ENCODE measurements around the gene SLC4A1AP. TPM values are rescaled to one million over a fixed set of nuclear protein-coding genes. Genes with fewer than 3 reads are reported as not detected.

SLC4A1AP gene
- polyA plus RNA-seq, 1 of the 3 experiments (the other 2 are of a cell fraction) = 9.4 TPM

GRCh38 chr2:27729614-27730013 is 65.9 kb downstream of the SLC4A1AP start (continued):
- TF ChIP-seq ZBTB33 (IDR thresholded peaks at IDR 0.05; ENCODE audit: borderline replicate concordance, low read depth) = no peak
- no peak for TF ChIP-seq REST (IDR thresholded peaks at IDR 0.05; ENCODE audit: low read depth, low read length)
- no peak for TF ChIP-seq TAF1 (IDR thresholded peaks at IDR 0.05; ENCODE audit: borderline replicate concordance, low read depth, low read length)
- no peak for TF ChIP-seq POLR2AphosphoS5 (IDR thresholded peaks at IDR 0.05; ENCODE audit: low read depth, low read length)
- no peak for TF ChIP-seq NFIC (IDR thresholded peaks at IDR 0.05; ENCODE audit: borderline replicate concordance)
- no peak for TF ChIP-seq SMC3 (IDR thresholded peaks at IDR 0.05; ENCODE audit: low read depth, low read length)
- no peak for TF ChIP-seq GATA2 (CRISPR knock-in tag; IDR thresholded peaks at IDR 0.05)
- no peak for TF ChIP-seq NRF1 (IDR thresholded peaks at IDR 0.05; ENCODE audit: low read depth, low read length)
- no peak for TF ChIP-seq PBX3 (IDR thresholded peaks at IDR 0.05)

DNA sequence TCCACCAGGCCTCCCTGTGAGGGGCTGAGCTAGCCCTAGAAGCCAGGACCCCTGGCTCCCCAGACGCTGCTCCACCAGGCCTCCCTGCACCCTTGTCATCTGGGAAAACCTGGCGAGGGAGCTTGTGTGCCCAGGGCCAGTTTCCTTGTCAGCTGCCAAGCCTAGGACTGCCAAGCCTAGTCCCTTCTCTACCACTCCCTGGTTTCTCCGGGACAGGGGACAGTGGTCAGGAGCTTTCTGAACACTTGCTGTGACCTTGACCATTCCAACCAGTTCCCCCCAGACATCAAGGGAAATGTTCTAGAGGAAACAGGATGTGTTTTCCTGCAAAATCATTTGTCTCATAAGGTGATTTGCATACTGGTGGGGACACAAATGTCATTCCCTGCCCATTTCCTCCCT is 66.6 kb downstream of the SLC4A1AP start:
- POLR2A ChIA-PET = no interaction called here
- H3K27ac ChIP-seq (ENCODE audit: low read depth in 2 of 2, low read length in 1 of 2) = no peak overlapping the region
- no peaks in the 10 kb centered on the region for H3K9me2 ChIP-seq
- no peaks in the 10 kb centered on the region for H3K36me3 ChIP-seq (replicated peaks in 1 of 2; ENCODE audit: control insufficient read depth in 1 of 2, insufficient read depth in 2 of 2, low read length in 1 of 2)
- no peak overlapping the region for H3K9ac ChIP-seq
- H3K27me3 ChIP-seq (ENCODE audit: insufficient read depth) = no peaks in the 10 kb centered on the region
- no peaks in the 10 kb centered on the region for H3F3A ChIP-seq (replicated peaks; ENCODE audit: insufficient read depth)
- H3K4me3 ChIP-seq (ENCODE audit: low read depth in 2 of 2, low read length in 1 of 2) = no peak overlapping the region
- no peak overlapping the region for H2AFZ ChIP-seq (ENCODE audit: low read depth)
- no peak for DNase-seq
- H3K4me2 ChIP-seq = no peak overlapping the region
- no peaks in the 10 kb centered on the region for H3K4me1 ChIP-seq (ENCODE audit: control insufficient read depth in 1 of 2, insufficient read depth in 2 of 2, low read depth in 1 of 2, low read length in 1 of 2)
- CTCF ChIA-PET = interaction anchor here (0.8 to 3.1 kb wide), 6 partner anchors 8 to 722 kb away, joined by 3 to 14 read pairs (median 4); no protein-coding TSS in a partner anchor
- 80% methylated on average over 3 of the region's 3 CpGs for WGBS (ENCODE audit: low lambda C conversion rate)
- no peaks in the 10 kb centered on the region for H3K9me3 ChIP-seq
- H3K79me2 ChIP-seq (ENCODE audit: insufficient read depth) = no peaks in the 10 kb centered on the region
- H4K20me1 ChIP-seq (ENCODE audit: insufficient read depth) = no peaks in the 10 kb centered on the region
- TF ChIP-seq TAF1 (IDR thresholded peaks at IDR 0.05; ENCODE audit: borderline replicate concordance, low read depth, low read length) = no peak
- TF ChIP-seq FOXJ3 (CRISPR knock-in tag; IDR thresholded peaks at IDR 0.05) = no peak
- TF ChIP-seq FOSL2 (IDR thresholded peaks at IDR 0.05; ENCODE audit: borderline replicate concordance, low read depth) = no peak
- TF ChIP-seq FOXM1 (IDR thresholded peaks at IDR 0.05; ENCODE audit: low read depth) = no peak
- TF ChIP-seq, protein P1, sequence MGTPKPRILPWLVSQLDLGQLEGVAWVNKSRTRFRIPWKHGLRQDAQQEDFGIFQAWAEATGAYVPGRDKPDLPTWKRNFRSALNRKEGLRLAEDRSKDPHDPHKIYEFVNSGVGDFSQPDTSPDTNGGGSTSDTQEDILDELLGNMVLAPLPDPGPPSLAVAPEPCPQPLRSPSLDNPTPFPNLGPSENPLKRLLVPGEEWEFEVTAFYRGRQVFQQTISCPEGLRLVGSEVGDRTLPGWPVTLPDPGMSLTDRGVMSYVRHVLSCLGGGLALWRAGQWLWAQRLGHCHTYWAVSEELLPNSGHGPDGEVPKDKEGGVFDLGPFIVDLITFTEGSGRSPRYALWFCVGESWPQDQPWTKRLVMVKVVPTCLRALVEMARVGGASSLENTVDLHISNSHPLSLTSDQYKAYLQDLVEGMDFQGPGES (IDR thresholded peaks at IDR 0.05; ENCODE audit: low read depth, low read length) = no peak
- no peak for TF ChIP-seq GABPA (IDR thresholded peaks at IDR 0.05; ENCODE audit: low read depth)
- TF ChIP-seq MEF2A (IDR thresholded peaks at IDR 0.05; ENCODE audit: borderline replicate concordance, low read depth) = no peak
- TF ChIP-seq PBX3 (IDR thresholded peaks at IDR 0.05) = no peak
- TF ChIP-seq TCF12 (IDR thresholded peaks at IDR 0.05) = no peak
- no peak for TF ChIP-seq NRF1 (IDR thresholded peaks at IDR 0.05; ENCODE audit: low read depth, low read length)
- TF ChIP-seq ELF1 (IDR thresholded peaks at IDR 0.05) = no peak
- TF ChIP-seq MXI1 (IDR thresholded peaks at IDR 0.05; ENCODE audit: low read depth, low read length) = no peak
- TF ChIP-seq RFX5 (IDR thresholded peaks at IDR 0.05; ENCODE audit: low read length) = no peak
- TF ChIP-seq, protein P2, sequence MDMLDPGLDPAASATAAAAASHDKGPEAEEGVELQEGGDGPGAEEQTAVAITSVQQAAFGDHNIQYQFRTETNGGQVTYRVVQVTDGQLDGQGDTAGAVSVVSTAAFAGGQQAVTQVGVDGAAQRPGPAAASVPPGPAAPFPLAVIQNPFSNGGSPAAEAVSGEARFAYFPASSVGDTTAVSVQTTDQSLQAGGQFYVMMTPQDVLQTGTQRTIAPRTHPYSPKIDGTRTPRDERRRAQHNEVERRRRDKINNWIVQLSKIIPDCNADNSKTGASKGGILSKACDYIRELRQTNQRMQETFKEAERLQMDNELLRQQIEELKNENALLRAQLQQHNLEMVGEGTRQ (IDR thresholded peaks at IDR 0.05; ENCODE audit: borderline replicate concordance, low read depth, low read length) = no peak
- TF ChIP-seq RCOR1 (IDR thresholded peaks at IDR 0.05; ENCODE audit: low read length) = no peak

Measured in SK-N-SH (cell line).